ENCODE data around the gene YPEL3.

Gene YPEL3

GRCh38 chr16:30067584-30067916 lies 28.5 kb downstream of the YPEL3 start:
- TF ChIP-seq, protein P1, sequence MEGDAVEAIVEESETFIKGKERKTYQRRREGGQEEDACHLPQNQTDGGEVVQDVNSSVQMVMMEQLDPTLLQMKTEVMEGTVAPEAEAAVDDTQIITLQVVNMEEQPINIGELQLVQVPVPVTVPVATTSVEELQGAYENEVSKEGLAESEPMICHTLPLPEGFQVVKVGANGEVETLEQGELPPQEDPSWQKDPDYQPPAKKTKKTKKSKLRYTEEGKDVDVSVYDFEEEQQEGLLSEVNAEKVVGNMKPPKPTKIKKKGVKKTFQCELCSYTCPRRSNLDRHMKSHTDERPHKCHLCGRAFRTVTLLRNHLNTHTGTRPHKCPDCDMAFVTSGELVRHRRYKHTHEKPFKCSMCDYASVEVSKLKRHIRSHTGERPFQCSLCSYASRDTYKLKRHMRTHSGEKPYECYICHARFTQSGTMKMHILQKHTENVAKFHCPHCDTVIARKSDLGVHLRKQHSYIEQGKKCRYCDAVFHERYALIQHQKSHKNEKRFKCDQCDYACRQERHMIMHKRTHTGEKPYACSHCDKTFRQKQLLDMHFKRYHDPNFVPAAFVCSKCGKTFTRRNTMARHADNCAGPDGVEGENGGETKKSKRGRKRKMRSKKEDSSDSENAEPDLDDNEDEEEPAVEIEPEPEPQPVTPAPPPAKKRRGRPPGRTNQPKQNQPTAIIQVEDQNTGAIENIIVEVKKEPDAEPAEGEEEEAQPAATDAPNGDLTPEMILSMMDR (IDR thresholded peaks at IDR 0.05; ENCODE audit: insufficient read depth, low read length, poor library complexity, severe bottlenecking): no peak
- peak overlapping the region; percentile 95 for H3K4me3 ChIP-seq (replicated peaks; ENCODE audit: low read depth, low read length)
- no peaks in the 10 kb centered on the region for H3K27me3 ChIP-seq (replicated peaks; ENCODE audit: control insufficient read depth, insufficient read depth, low read length)
- no peak for DNase-seq (ENCODE audit: extremely low read depth, insufficient read length)
- peaks cover 36% of the 10 kb centered on the region for H3K36me3 ChIP-seq (ENCODE audit: control insufficient read depth, insufficient read depth, low read length)

- H3K36me3 ChIP-seq (ENCODE audit: control insufficient read depth, insufficient read depth, low read length): peaks cover 36% of the 10 kb centered on the region
Observed at GRCh38 chr16:30066761-30067583, 29.0 kb downstream of the YPEL3 start.

GRCh38 chr16:30065943-30066760 lies 29.9 kb downstream of the YPEL3 start:
- Histone ChIP-seq H3K4me3 (replicated peaks; ENCODE audit: low read depth, low read length) (peak overlapping the region; percentile 95), H3K27me3 (replicated peaks; ENCODE audit: control insufficient read depth, insufficient read depth, low read length) (no peaks in the 10 kb centered on the region), H3K36me3 (ENCODE audit: control insufficient read depth, insufficient read depth, low read length) (peaks cover 36% of the 10 kb centered on the region)
- DNase-seq (ENCODE audit: extremely low read depth, insufficient read length): no peak
- TF ChIP-seq, protein P1 (IDR thresholded peaks at IDR 0.05; ENCODE audit: insufficient read depth, low read length, poor library complexity, severe bottlenecking): no peak

More at GRCh38 chr16:30066761-30067583, 29.0 kb downstream of the YPEL3 start:
- TF ChIP-seq, protein P1 (IDR thresholded peaks at IDR 0.05; ENCODE audit: insufficient read depth, low read length, poor library complexity, severe bottlenecking): no peak
- Histone ChIP-seq H3K4me3 (replicated peaks; ENCODE audit: low read depth, low read length) (peak overlapping the region; percentile 95), H3K27me3 (replicated peaks; ENCODE audit: control insufficient read depth, insufficient read depth, low read length) (no peaks in the 10 kb centered on the region)
- DNase-seq (ENCODE audit: extremely low read depth, insufficient read length): no peak

GRCh38 chr16:30065102-30065942 lies 30.7 kb downstream of the YPEL3 start, which contains the start of gene ALDOA:
TSS of gene ALDOA (plus strand) at chr16:30065760. CDS start at chr16:30066898, 1,138 bp downstream.
- Histone ChIP-seq H3K36me3 (ENCODE audit: control insufficient read depth, insufficient read depth, low read length) (peaks cover 32% of the 10 kb centered on the region), H3K27me3 (replicated peaks; ENCODE audit: control insufficient read depth, insufficient read depth, low read length) (no peaks in the 10 kb centered on the region), H3K4me3 (replicated peaks; ENCODE audit: low read depth, low read length) (peak within 1 kb of the TSS; percentile 95)
- DNase-seq (ENCODE audit: extremely low read depth, insufficient read length): peak; percentile 98
- TF ChIP-seq, protein P1 (IDR thresholded peaks at IDR 0.05; ENCODE audit: insufficient read depth, low read length, poor library complexity, severe bottlenecking): no peak

GRCh38 chr16:30064729-30065101 lies 31.3 kb downstream of the YPEL3 start:
- H3K4me3 ChIP-seq (replicated peaks; ENCODE audit: low read depth, low read length): peak overlapping the region; percentile 95
- TF ChIP-seq, protein P1 (IDR thresholded peaks at IDR 0.05; ENCODE audit: insufficient read depth, low read length, poor library complexity, severe bottlenecking): no peak
- H3K27me3 ChIP-seq (replicated peaks; ENCODE audit: control insufficient read depth, insufficient read depth, low read length): no peaks in the 10 kb centered on the region
- no peak for DNase-seq (ENCODE audit: extremely low read depth, insufficient read length)
- H3K36me3 ChIP-seq (ENCODE audit: control insufficient read depth, insufficient read depth, low read length): peaks cover 26% of the 10 kb centered on the region
